K562 (cell line): Measurements from ENCODE around the gene RNF168. TPM values are rescaled to one million over a fixed set of nuclear protein-coding genes. Genes with fewer than 3 reads are reported as not detected.

ENCODE experiments used
- ATAC-seq: fragments of 200-7000 bp; cut with Tn5 transposase; 3 replicates; pipeline ENCODE4 v1.9.1; 2020; ENCODE audit warnings: moderate library complexity
- BruUV-seq: library from RNA; stranded (reverse); fragments of 400-500 nt; replicated peaks from 2 replicates; lab custom pipeline; 2021; lab: Mats Ljungman, UMichigan
- CTCF ChIA-PET: fragments of 300-600 bp; formaldehyde crosslinking; extraction: SDS; loops from one replicate; lab custom pipeline; 2021; ENCODE audit warnings: low intra/inter-chr PET ratio; lab: Yijun Ruan, JAX
- POLR2A ChIA-PET: fragments of 300-600, 350-650 bp; sonication (Branson Sonifier 250); formaldehyde crosslinking; extraction: SDS; loops from one replicate; lab custom pipeline; 2021; ENCODE audit warnings: antibody characterized with exemption, inconsistent platforms; lab: Yijun Ruan, JAX
- DNase-seq, 4 experiments: peaks; one replicate each; pipeline versions ENCODE4 v3.0.0 to v3.0.0-alpha.2; 2011 to 2018; ENCODE audit warnings: low spot score in 3 of 4, mixed read lengths in 3 of 4; ENCODE audit errors: extremely low read depth in 1 of 4
- FAIRE-seq: peaks from 2 replicates; lab custom pipeline; 2011; peaks lifted over from hg19 to GRCh38; lab: Jason Lieb, UNC
- H2AFZ ChIP-seq: 2 replicates; pipeline ENCODE4 v1.6.0; 2011; ENCODE audit warnings: low read depth, low read length, control low read depth, inconsistent platforms
- H3K27ac ChIP-seq: fragments of 200-600 bp; 3 replicates; pipeline ENCODE4 v1.8.0; 2011; ENCODE audit warnings: low read depth, mild to moderate bottlenecking, control low read depth, inconsistent platforms, low read length, moderate library complexity, mixed read lengths; ENCODE audit errors: extremely low read depth
- H3K27me3 ChIP-seq, 2 experiments: fragments of 300-600 bp in 1 of 2; 2 replicates in 1 of 2; 3 replicates in 1 of 2; pipeline versions ENCODE4 v1.6.0 to v1.8.0; 2011; ENCODE audit warnings: inconsistent platforms in 2 of 2, low read length in 2 of 2, mild to moderate bottlenecking in 1 of 2, mixed read lengths in 1 of 2, moderate library complexity in 1 of 2; ENCODE audit not compliant: control insufficient read depth in 2 of 2, insufficient read depth in 2 of 2
- H3K36me3 ChIP-seq: fragments of 300-600 bp; 3 replicates; pipeline ENCODE4 v1.8.0; 2011; ENCODE audit warnings: mild to moderate bottlenecking, low read length, inconsistent platforms; ENCODE audit not compliant: control insufficient read depth, insufficient read depth
- H3K4me1 ChIP-seq, 2 experiments: fragments of 200-600 bp in 1 of 2; replicated peaks in 1 of 2; 2 replicates in 1 of 2; 3 replicates in 1 of 2; pipeline versions ENCODE4 v1.5.1 to v1.8.0; 2011; ENCODE audit warnings: inconsistent platforms in 2 of 2, low read length in 2 of 2, mild to moderate bottlenecking in 1 of 2, mixed read lengths in 1 of 2, moderate library complexity in 1 of 2; ENCODE audit not compliant: control insufficient read depth in 2 of 2, insufficient read depth in 2 of 2
- H3K4me2 ChIP-seq: 2 replicates; pipeline ENCODE4 v1.6.1; 2011; ENCODE audit warnings: low read length, control low read depth, inconsistent platforms, mixed read lengths; ENCODE audit not compliant: insufficient read depth
- H3K4me3 ChIP-seq: fragments of 200-600 bp; sonication (generic), shearing (Covaris generic); 2 replicates; pipeline ENCODE4 v1.5.1; 2016; ENCODE audit warnings: control low read depth, inconsistent platforms
- H3K79me2 ChIP-seq: fragments of 200-600 bp; 3 replicates; pipeline ENCODE4 v1.8.0; 2011; ENCODE audit warnings: low read length, inconsistent platforms; ENCODE audit not compliant: control insufficient read depth, insufficient read depth
- H3K9ac ChIP-seq, 2 experiments: 2 replicates each; pipeline versions ENCODE4 v1.6.0 to v1.6.1; 2011; ENCODE audit warnings: low read depth in 2 of 2, low read length in 2 of 2, control low read depth in 1 of 2, inconsistent platforms in 1 of 2, mild to moderate bottlenecking in 1 of 2, mixed read lengths in 1 of 2; ENCODE audit not compliant: insufficient read depth in 1 of 2
- H3K9me1 ChIP-seq: one replicate; pipeline ENCODE4 v1.6.0; 2011; ENCODE audit warnings: inconsistent platforms, mild to moderate bottlenecking, low read length, moderate library complexity; ENCODE audit not compliant: control insufficient read depth, insufficient read depth
- H3K9me3 ChIP-seq: replicated peaks from 2 replicates; pipeline ENCODE4 v1.5.1; 2011; ENCODE audit warnings: low read depth, low read length, inconsistent platforms; ENCODE audit not compliant: control insufficient read depth, insufficient read depth
- H4K20me1 ChIP-seq: replicated peaks from 2 replicates; pipeline ENCODE4 v1.6.1; 2011; ENCODE audit warnings: low read length, inconsistent platforms, mixed read lengths; ENCODE audit not compliant: control insufficient read depth, insufficient read depth
- ARNT ChIP-seq, 2 experiments: fragments of 450-650 bp; IDR thresholded peaks; 2 replicates each; pipeline ENCODE4 v1.6.1; 2016; ENCODE audit warnings: mild to moderate bottlenecking in 1 of 2
- BRD9 ChIP-seq: fragments of 450-650 bp; IDR thresholded peaks from 2 replicates; pipeline ENCODE4 v1.6.1; 2018; ENCODE audit warnings: low read depth; ENCODE audit not compliant: partially characterized antibody
- CBFB ChIP-seq: sonication (generic); formaldehyde crosslinking; IDR thresholded peaks from 2 replicates; pipeline ENCODE4 v1.4.0; 2020; ENCODE audit warnings: mild to moderate bottlenecking, missing genetic modification reagents
- POLR2B ChIP-seq: fragments of 450-650 bp; IDR thresholded peaks from 2 replicates; pipeline ENCODE4 v1.6.1; 2018; ENCODE audit warnings: low read depth; ENCODE audit not compliant: partially characterized antibody
- WGBS: fragments of 100-300 bp; shearing (Covaris generic); methylation state at CpG from one replicate; pipeline ENCODE4 v1.1.6; 2016; ENCODE audit warnings: low coverage, mixed read lengths; ENCODE audit not compliant: insufficient coverage; ENCODE audit errors: missing lambda C conversion rate; 5-methylcytosine and 5-hydroxymethylcytosine counted together
- in situ Hi-C: fragments of 300-500 bp; cut with MboI; formaldehyde crosslinking; loops from 4 replicates; pipeline ENCODE4 v1.15.0; 2018; ENCODE audit warnings: inconsistent platforms, mixed read lengths
- intact Hi-C: fragments of 100-400 bp; cut with micrococcal nuclease; formaldehyde crosslinking; loops from 2 replicates; pipeline ENCODE4 v1.14.2; 2022
- polyA plus RNA-seq, 8 experiments: library from polyadenylated mRNA; depleted of rRNA in 4 of 8; stranded (reverse) in 5 of 8; unstranded in 3 of 8; fragments of >200 nt; fragmentation: Nextera tagmentation in 2 of 8; fragmentation: Illumina TruSeq in 1 of 8; extraction: Ambion mirVana in 2 of 8; extraction: Trizol in 1 of 8; gene quantifications; 2 replicates each; pipeline versions ENCODE4 v1.2.1 to v1.2.3, GENCODE V29; 2011 to 2014; ENCODE audit warnings: inconsistent platforms in 1 of 8, missing spikeins in 1 of 8
- total RNA-seq, 7 experiments: library from RNA; depleted of rRNA in 6 of 7; stranded (reverse); fragments of >200 nt in 6 of 7; fragmentation: Illumina TruSeq in 2 of 7; extraction: Trizol in 2 of 7; gene quantifications; 2 replicates each; pipeline versions ENCODE4 v1.2.1 to v1.2.3, GENCODE V29; 2011 to 2021; ENCODE audit warnings: low replicate concordance in 1 of 7
- TF ChIP-seq, protein P1 (sequence below): sonication (generic); formaldehyde crosslinking; IDR thresholded peaks from 2 replicates; pipeline ENCODE4 v1.8.0; 2022; ENCODE audit warnings: missing genetic modification reagents, mild to moderate bottlenecking, borderline replicate concordance
- TF ChIP-seq, protein P2 (sequence below): fragments of 450-650 bp; IDR thresholded peaks from 2 replicates; pipeline ENCODE4 v1.6.1; 2016; ENCODE audit warnings: low read depth

RNF168 gene
- total and polyA plus RNA-seq, 9 of the 15 experiments (the other 6 are each of a cell fraction or from before 2014, with no cell fraction given): 6.0 to 32.1 (median 16.6) TPM

DNA sequence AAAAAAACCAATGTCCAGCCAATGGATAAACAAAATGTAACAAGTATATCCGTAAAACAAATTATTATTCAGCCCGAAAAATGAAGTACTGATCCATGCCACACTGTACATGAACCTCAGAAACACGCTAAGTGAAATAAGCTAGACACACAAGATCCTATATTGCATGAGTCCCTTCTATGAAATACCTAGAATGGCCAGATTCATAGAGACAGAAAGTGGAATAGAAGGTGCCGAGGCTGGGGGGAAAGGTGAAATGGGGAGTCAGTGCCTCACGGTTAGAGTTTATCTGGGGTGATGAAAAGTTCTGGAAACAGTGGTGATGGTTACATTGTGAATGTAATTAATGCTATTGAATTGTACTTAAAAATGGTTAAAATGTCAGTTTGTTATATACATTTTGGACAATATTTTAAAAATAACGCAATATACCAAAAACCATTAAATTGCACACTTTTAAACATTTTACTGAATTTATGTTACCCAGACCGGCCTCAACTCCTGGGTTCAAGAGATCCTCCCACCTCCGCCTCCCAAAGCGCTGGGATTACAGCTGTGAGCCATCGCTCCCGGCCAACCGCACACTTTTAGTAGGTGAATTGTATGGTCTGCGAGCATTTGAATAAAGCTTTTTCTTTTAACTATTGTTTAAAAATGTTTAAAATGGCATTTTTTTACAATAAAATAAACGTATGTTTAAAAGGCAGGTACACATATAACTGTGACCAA is 2.1 kb downstream of the RNF168 start (continued):
- TF ChIP-seq, protein P1, sequence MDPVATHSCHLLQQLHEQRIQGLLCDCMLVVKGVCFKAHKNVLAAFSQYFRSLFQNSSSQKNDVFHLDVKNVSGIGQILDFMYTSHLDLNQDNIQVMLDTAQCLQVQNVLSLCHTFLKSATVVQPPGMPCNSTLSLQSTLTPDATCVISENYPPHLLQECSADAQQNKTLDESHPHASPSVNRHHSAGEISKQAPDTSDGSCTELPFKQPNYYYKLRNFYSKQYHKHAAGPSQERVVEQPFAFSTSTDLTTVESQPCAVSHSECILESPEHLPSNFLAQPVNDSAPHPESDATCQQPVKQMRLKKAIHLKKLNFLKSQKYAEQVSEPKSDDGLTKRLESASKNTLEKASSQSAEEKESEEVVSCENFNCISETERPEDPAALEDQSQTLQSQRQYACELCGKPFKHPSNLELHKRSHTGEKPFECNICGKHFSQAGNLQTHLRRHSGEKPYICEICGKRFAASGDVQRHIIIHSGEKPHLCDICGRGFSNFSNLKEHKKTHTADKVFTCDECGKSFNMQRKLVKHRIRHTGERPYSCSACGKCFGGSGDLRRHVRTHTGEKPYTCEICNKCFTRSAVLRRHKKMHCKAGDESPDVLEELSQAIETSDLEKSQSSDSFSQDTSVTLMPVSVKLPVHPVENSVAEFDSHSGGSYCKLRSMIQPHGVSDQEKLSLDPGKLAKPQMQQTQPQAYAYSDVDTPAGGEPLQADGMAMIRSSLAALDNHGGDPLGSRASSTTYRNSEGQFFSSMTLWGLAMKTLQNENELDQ (CRISPR knock-in tag): 0 out of 2 replicates have a peak, but pooled peaks have one; percentile 30
- TF ChIP-seq, all 486 proteins: peak for 12

DNA sequence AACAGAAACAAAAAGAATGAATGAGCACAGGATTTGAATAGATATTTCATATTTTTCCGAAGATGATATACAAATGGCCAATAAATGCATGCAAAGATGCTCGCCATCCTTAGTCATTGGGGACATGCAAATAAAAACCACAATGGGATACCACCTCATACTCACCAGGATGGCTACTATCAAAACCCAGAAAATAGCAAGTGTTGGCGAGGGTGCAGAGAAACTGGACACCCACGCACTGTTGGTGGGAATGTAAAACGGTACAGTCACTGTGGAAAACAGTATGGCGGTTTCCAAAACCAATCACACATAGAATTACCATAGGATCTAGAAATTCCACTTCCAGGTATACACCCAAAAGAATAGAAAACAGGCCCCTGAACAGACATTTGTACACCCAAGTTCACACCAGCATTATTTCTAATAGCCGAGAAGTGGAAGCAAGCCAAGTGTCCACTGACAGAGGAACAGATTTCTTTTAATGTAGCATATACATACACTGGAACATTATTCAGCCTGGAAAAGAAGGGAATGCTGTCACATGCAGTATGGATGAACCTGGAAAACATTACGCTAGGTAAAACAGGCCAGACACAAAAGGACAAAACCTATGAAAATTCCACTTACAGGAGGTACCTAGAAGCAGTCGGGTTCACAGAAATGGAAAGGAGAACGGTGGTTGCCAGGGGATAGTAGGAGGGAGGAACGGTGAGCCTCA is 3.6 kb downstream of the RNF168 start:
- CTCF ChIA-PET: no interaction called here
- ATAC-seq: 0 out of 3 replicates have a peak, but pooled peaks have one; percentile 1
- H3K27ac ChIP-seq: peak overlapping the region; percentile 79
- TF ChIP-seq POLR2B (no peak), BRD9 (peak; percentile 40), CBFB (CRISPR knock-in tag) (no peak), ARNT (IDR thresholded peaks at IDR 0.05) (0 out of 4 replicates have a peak, but pooled peaks of 1 of the 2 experiments have one; percentile 25)
- TF ChIP-seq, protein P2, sequence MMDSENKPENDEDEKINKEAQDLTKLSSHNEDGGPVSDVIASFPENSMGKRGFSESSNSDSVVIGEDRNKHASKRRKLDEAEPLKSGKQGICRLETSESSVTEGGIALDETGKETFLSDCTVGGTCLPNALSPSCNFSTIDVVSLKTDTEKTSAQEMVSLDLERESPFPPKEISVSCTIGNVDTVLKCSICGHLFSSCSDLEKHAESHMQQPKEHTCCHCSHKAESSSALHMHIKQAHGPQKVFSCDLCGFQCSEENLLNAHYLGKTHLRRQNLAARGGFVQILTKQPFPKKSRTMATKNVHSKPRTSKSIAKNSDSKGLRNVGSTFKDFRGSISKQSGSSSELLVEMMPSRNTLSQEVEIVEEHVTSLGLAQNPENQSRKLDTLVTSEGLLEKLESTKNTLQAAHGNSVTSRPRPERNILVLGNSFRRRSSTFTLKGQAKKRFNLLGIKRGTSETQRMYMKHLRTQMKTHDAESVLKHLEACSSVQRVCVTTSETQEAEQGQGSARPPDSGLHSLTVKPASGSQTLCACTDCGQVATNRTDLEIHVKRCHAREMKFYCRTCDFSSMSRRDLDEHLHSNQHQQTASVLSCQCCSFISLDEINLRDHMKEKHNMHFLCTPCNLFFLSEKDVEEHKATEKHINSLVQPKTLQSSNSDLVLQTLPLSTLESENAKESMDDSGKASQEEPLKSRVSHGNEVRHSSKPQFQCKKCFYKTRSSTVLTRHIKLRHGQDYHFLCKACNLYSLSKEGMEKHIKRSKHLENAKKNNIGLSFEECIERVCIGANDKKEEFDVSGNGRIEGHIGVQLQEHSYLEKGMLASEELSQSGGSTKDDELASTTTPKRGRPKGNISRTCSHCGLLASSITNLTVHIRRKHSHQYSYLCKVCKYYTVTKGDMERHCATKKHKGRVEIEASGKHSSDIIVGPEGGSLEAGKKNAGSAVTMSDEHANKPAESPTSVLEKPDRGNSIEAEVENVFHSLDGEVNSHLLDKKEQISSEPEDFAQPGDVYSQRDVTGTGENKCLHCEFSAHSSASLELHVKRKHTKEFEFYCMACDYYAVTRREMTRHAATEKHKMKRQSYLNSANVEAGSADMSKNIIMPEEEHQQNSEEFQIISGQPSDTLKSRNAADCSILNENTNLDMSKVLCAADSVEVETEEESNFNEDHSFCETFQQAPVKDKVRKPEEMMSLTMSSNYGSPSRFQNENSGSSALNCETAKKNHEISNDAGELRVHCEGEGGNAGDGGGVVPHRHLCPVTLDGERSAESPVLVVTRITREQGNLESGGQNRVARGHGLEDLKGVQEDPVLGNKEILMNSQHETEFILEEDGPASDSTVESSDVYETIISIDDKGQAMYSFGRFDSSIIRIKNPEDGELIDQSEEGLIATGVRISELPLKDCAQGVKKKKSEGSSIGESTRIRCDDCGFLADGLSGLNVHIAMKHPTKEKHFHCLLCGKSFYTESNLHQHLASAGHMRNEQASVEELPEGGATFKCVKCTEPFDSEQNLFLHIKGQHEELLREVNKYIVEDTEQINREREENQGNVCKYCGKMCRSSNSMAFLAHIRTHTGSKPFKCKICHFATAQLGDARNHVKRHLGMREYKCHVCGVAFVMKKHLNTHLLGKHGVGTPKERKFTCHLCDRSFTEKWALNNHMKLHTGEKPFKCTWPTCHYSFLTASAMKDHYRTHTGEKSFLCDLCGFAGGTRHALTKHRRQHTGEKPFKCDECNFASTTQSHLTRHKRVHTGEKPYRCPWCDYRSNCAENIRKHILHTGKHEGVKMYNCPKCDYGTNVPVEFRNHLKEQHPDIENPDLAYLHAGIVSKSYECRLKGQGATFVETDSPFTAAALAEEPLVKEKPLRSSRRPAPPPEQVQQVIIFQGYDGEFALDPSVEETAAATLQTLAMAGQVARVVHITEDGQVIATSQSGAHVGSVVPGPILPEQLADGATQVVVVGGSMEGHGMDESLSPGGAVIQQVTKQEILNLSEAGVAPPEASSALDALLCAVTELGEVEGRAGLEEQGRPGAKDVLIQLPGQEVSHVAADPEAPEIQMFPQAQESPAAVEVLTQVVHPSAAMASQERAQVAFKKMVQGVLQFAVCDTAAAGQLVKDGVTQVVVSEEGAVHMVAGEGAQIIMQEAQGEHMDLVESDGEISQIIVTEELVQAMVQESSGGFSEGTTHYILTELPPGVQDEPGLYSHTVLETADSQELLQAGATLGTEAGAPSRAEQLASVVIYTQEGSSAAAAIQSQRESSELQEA: peak; percentile 61

More for the DNA sequence above, 3.6 kb downstream of the RNF168 start:
- Histone ChIP-seq H3K27me3 (no peaks in the 10 kb centered on the region), H3K9me1 (no peaks in the 10 kb centered on the region), H3K4me2 (peak overlapping the region; percentile 95), H3K9ac (peak overlapping the region; percentile 92 to 93), H3K79me2 (peaks cover 85% of the 10 kb centered on the region), H4K20me1 (peaks cover 21% of the 10 kb centered on the region; the same call in 1 of the 2 replicates), H2AFZ (peak overlapping the region; percentile 8; the same call in 1 of the 2 replicates), H3K4me1 (peaks cover 10 to 23% of the 10 kb centered on the region in 2 experiments; a peak in 4 of 5 replicates), H3K36me3 (peaks cover 56% of the 10 kb centered on the region; the same call in 2 of the 3 replicates), H3K4me3 (peak overlapping the region; percentile 91), H3K9me3 (no peaks in the 10 kb centered on the region)
- BruUV-seq: no TSS peak
- in situ Hi-C loops: loop anchor here (25.0 kb wide), 2 partner anchors 613 to 788 kb away; partner anchors contain the start of gene MUC20
- FAIRE-seq (no peak), DNase-seq (peak in 1 of 4 experiments; percentile 47)
- WGBS: 12% methylated on average over 11 of the region's 11 CpGs
- intact Hi-C loops: loop anchor here (2.0 to 5.0 kb wide), 3 partner anchors 19 to 478 kb away; partner anchors contain the start of gene TM4SF19
- POLR2A ChIA-PET: interaction anchor here (0.8 to 1.4 kb wide), 4 partner anchors 8 to 14 kb away, joined by 4 to 6 read pairs (median 4); no protein-coding TSS in a partner anchor
